AG08395 (cell line): ENCODE results near the gene PGP.
"Not testable (repeated sequence)": the region's sequence is repeated elsewhere in the genome, so short reads cannot be mapped to it uniquely, and the experiment has no call there.

Experiments
- DNase-seq: peaks from one replicate; pipeline ENCODE4 v3.0.0; 2012; ENCODE audit warnings: mixed read lengths, low spot score

The PGP gene

GRCh38 chr16:2214719-2214968 lies at the start of gene PGP:
Gene PGP (minus strand): TSS chr16:2214840. CDS start chr16:2214777, 63 bp downstream.
- no peak for DNase-seq

GRCh38 chr16:2263026-2263425 lies 48.4 kb upstream of the PGP start:
- not testable (repeated sequence) for DNase-seq

DNA sequence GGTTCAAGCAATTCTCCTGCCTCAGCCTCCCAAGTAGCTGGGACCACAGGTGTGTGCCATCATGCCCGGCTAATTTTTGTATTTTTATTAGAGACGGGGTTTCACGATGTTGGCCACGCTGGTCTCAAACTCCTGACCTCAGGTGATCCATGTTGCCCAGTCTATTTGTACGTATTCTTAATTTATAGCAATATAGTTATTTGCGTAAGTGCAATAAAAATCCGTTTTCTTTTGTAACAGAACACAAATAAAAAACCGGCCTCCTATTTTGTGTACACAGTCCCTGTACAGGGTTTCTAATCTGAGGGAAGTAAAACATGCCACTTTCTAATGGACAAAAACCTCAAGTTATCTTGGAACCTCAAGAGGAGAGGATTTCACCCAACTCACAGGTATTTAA lies 45.6 kb upstream of the PGP start:
- DNase-seq = no peak

- DNase-seq = not testable (repeated sequence)
These were observed 43.9 kb upstream of the PGP start for GRCh38 chr16:2258530-2258929.

GRCh38 chr16:2257726-2258125 lies 43.1 kb upstream of the PGP start:
- DNase-seq = no peak

- no peak for DNase-seq
These were observed 42.0 kb upstream of the PGP start for GRCh38 chr16:2256531-2257140.

GRCh38 chr16:2253293-2253692 lies 38.7 kb upstream of the PGP start:
- no peak for DNase-seq

- DNase-seq = no peak
These were observed 38.1 kb upstream of the PGP start for GRCh38 chr16:2252806-2253148.

- DNase-seq = peak; percentile 100
These were observed 36.9 kb upstream of the PGP start, which contains the start of gene ECI1 for GRCh38 chr16:2251296-2252111. Gene ECI1 (minus strand): TSS chr16:2251587. CDS start chr16:2251566, 21 bp downstream.

GRCh38 chr16:2250652-2251295 lies 36.1 kb upstream of the PGP start:
- no peak for DNase-seq

DNA sequence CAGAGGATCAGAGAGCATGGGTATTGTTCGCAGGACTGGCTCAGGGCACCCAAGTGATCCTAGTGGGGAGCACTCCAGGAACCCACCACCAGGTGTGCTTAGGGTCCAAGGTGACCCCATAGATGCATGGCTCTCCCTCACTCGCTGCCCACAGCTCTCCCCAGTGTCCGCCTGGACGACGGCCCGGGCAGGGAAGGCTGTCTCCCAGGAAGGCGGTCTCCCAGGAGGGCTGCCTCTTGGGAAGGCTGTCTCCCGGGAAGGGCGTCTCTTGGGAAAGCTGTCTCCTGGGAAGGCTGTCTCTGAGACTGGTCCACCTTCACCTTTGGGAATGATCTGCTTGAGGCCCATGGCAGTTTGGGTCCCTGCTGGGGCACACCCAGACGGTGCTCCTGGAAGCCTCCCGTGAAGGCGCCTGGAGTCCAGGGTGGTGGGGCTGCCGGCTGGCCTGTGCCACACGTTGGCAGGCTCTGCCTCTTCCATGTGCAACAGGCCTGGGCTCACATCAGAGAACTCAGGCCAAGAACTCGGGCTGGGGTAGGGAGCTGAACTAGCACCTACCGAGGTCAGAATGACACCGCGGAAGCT lies 31.8 kb upstream of the PGP start:
- DNase-seq = no peak

DNA sequence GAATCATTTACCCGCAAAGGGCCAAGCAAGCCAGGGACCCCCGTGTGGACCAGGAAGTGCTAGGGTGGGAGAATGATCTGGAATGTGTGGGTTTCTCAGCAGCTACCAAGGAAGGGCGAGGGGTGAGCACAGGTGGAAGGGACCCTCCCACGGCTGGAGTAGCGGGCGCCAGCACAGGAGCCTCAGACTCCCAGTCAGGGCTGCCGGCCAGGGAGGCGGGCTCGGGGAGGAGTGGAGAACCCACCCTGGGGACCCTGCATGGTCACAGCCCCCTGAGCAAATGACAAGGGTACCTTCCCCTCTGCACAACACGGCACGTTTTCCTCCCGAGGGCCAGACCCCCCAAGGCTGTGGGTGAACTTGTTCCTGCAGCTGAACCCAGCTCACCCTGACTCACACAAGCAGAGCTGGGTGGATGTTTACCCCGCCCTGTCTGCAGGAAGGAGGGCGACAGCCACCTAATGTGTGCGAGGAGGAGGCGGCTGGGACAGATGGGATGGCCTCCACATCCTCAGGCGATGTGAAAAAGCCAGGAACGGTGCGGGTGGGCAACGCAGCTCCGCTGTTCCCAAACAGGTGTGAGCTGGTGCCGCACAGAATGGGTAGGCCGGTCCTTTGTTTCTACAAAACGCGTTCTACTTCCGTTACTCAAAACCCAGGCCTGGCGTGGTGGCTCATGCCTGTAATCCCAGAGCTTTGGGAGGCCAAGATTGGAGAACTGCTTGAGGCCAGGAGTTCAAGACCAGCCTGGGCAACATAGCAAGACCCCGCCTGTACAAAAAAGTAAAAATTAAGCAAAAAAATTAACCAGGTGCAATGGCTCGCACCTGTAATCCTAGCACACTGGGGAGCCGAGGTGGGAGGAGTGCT lies 30.5 kb upstream of the PGP start:
- DNase-seq = no peak

DNA sequence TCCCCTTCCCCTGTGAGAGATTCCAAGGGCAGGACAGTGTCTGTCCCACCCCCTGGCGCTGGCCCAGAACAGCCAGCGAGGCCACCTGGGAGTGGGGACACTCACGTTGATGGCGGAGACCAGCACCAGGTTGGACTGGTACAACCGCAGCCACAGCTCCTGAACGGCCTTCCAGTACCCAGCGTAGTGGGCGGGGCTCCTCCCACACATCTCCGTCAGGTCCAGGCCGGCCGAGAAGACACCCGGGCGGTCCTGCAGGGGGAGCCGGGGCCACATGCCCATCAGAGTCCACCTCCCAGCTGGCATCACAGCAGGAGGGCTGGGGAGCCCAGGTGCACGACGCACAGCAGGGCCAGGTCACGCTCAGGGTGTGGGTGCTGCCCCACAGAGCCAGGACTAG lies 29.7 kb upstream of the PGP start:
- no peak for DNase-seq

DNA sequence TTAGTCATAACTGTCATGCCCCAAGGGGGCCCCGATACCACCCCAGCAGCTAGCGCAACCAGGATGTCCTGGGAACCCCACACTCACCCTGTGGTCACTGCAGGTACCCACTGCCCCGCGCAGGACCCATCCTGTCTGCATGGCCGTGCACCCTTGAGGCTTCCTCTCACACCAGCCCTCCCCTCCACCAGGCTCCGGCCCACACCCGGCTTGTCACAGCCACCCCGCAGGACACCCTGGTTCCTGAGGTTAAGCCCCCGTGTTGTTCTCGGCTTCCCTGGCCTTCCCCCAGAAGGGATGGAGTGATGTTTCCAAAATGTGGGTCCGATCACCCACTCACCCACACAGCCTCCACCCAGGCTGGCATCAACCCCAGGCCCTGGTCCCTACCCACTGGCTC lies 29.1 kb upstream of the PGP start:
- no peak for DNase-seq

DNA sequence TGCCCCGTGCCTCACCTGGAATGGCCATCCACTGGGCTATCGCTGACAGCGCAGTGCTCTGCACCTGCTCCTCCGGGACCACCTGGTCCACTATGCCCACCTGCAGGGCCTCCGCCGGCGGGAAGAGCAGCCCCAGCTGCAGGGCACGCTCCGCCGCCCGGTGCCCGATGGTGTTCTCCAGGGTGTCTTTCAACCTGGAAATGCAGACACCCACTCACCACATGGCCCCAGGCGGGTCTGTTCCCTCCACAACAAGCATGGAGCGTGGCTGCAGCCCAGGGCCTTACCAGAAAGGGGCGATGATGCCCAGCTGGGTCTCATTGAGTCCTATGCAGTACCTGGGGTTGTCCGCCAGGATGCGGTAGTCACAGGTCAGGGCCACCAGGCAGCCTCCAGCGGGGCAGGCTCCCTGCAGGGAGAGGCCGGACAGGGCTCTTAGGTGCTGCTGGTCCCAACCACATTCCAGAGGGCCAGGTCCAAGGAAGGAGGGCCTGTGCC lies 28.4 kb upstream of the PGP start:
- DNase-seq = no peak

GRCh38 chr16:2242598-2242997 lies 28.0 kb upstream of the PGP start:
- DNase-seq = no peak

DNA sequence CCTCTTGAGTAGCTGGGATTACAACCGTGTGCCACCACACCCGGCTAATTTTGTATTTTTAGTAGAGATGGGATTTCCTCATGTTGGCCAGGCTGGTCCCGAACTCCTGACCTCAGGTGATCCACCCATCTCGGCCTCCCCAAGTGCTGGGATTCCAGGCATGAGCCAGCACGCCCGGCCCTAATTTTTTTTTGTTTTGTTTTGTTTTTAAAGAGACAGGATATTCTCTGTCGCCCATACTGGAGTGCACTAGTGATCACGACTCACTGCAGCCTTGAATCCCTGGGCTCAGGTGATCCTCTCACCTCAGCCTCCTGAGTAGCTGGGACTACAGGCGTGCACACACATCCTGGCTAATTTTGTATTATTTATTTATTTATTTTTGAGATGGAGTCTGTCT lies 25.7 kb upstream of the PGP start:
- DNase-seq = not testable (repeated sequence)

- DNase-seq = no peak
These were observed 24.4 kb upstream of the PGP start for GRCh38 chr16:2238838-2239675.

GRCh38 chr16:2238150-2238837 lies 23.7 kb upstream of the PGP start:
- DNase-seq = no peak

- no peak for DNase-seq
These were observed 23.0 kb upstream of the PGP start for GRCh38 chr16:2237493-2238149.
